HepG2 (cell line): ENCODE data around the gene PTMA. TPM values are rescaled to one million over a fixed set of nuclear protein-coding genes. Genes with fewer than 3 reads are reported as not detected.

ENCODE experiments used
- ATAC-seq: fragments of 200-7000 bp; cut with Tn5 transposase; 3 replicates; pipeline ENCODE4 v1.9.1; 2020; ENCODE audit warnings: mild to moderate bottlenecking, moderate library complexity
- BruUV-seq: library from RNA; stranded (reverse); fragments of 400-500 nt; replicated peaks from 2 replicates; lab custom pipeline; 2021; lab: Mats Ljungman, UMichigan
- CTCF ChIA-PET: fragments of 300-600 bp; formaldehyde crosslinking; extraction: SDS; loops from one replicate; lab custom pipeline; 2021; ENCODE audit warnings: low total read pairs, inconsistent platforms, low intra/inter-chr PET ratio; lab: Yijun Ruan, JAX
- POLR2A ChIA-PET: fragments of 350-600 bp; sonication (Branson Sonifier 250); formaldehyde crosslinking; loops from one replicate; lab custom pipeline; 2020; ENCODE audit warnings: antibody characterized with exemption, inconsistent platforms; lab: Yijun Ruan, JAX
- DNase-seq: peaks from one replicate; pipeline ENCODE4 v3.0.0-alpha.2; 2015; ENCODE audit warnings: low spot score
- FAIRE-seq: peaks from 3 replicates; lab custom pipeline; 2011; peaks lifted over from hg19 to GRCh38; lab: Jason Lieb, UNC
- H2AFZ ChIP-seq: one replicate; pipeline ENCODE4 v1.6.1; 2011; ENCODE audit warnings: low read length, inconsistent platforms
- H3K27ac ChIP-seq: fragments of 300-600 bp; 3 replicates; pipeline ENCODE4 v1.8.0; 2011; ENCODE audit warnings: mixed run types, mild to moderate bottlenecking, mixed read lengths, low read length, inconsistent platforms; ENCODE audit not compliant: insufficient read depth; ENCODE audit errors: extremely low read length
- H3K27me3 ChIP-seq, 2 experiments: fragments of 200-600 bp in 1 of 2; 2 replicates in 1 of 2; 3 replicates in 1 of 2; pipeline versions ENCODE4 v1.6.0 to v1.8.0; 2011; ENCODE audit warnings: low read length in 2 of 2, mild to moderate bottlenecking in 2 of 2, moderate library complexity in 2 of 2, inconsistent platforms in 1 of 2; ENCODE audit not compliant: insufficient read depth in 2 of 2, control insufficient read depth in 1 of 2
- H3K36me3 ChIP-seq, 2 experiments: fragments of 200-600 bp in 1 of 2; replicated peaks in 1 of 2; 2 replicates in 1 of 2; 3 replicates in 1 of 2; pipeline versions ENCODE4 v1.5.1 to v1.8.0; 2011; ENCODE audit warnings: low read length in 2 of 2, inconsistent platforms in 1 of 2; ENCODE audit not compliant: insufficient read depth in 2 of 2, control insufficient read depth in 1 of 2
- H3K4me1 ChIP-seq: 2 replicates; pipeline ENCODE4 v1.5.1; 2012; ENCODE audit warnings: low read length, inconsistent platforms; ENCODE audit not compliant: insufficient read depth
- H3K4me2 ChIP-seq: 2 replicates; pipeline ENCODE4 v1.6.0; 2011; ENCODE audit warnings: low read depth, low read length, inconsistent platforms
- H3K4me3 ChIP-seq, 3 experiments: fragments of 200-600 bp in 1 of 3; sonication (generic), shearing (Covaris generic) in 1 of 3; replicated peaks in 1 of 3; 2 replicates each; pipeline ENCODE4 v1.5.1; 2011 to 2016; ENCODE audit warnings: low read length in 3 of 3, inconsistent platforms in 2 of 3, low read depth in 2 of 3, mild to moderate bottlenecking in 2 of 3, control low read depth in 1 of 3, mixed read lengths in 1 of 3; ENCODE audit not compliant: insufficient read depth in 1 of 3
- H3K79me2 ChIP-seq: one replicate; pipeline ENCODE4 v1.6.1; 2011; ENCODE audit warnings: low read length, inconsistent platforms; ENCODE audit not compliant: insufficient read depth
- H3K9ac ChIP-seq: 2 replicates; pipeline ENCODE4 v1.6.0; 2011; ENCODE audit warnings: mild to moderate bottlenecking, low read depth, low read length, inconsistent platforms; ENCODE audit not compliant: insufficient read depth
- H3K9me3 ChIP-seq: 2 replicates; pipeline ENCODE4 v1.5.1; 2012; ENCODE audit warnings: mild to moderate bottlenecking, low read length
- H4K20me1 ChIP-seq: 2 replicates; pipeline ENCODE4 v1.6.0; 2011; ENCODE audit warnings: inconsistent platforms, mild to moderate bottlenecking, low read length, moderate library complexity; ENCODE audit not compliant: insufficient read depth
- CAMTA2 ChIP-seq: sonication (generic); formaldehyde crosslinking; IDR thresholded peaks from 2 replicates; pipeline ENCODE4 v1.4.0; 2020; ENCODE audit warnings: mild to moderate bottlenecking, missing genetic modification reagents, borderline replicate concordance
- HMG20B ChIP-seq: conservative IDR thresholded peaks from 2 replicates; pipeline ENCODE4 v1.6.1; 2016; ENCODE audit warnings: missing genetic modification reagents, missing compliant biosample characterization
- PTBP1 ChIP-seq: fragments of 200-400 bp; formaldehyde crosslinking; IDR thresholded peaks from 2 replicates; pipeline ENCODE4 v1.6.1; 2018; ENCODE audit warnings: low read length, low read depth; ENCODE audit not compliant: poor library complexity, severe bottlenecking
- REL ChIP-seq: sonication (generic); formaldehyde crosslinking; conservative IDR thresholded peaks from 2 replicates; pipeline ENCODE4 v1.8.0; 2022; ENCODE audit warnings: mild to moderate bottlenecking, missing genetic modification reagents, moderate library complexity
- SIN3B ChIP-seq: fragments of 150-350 bp; IDR thresholded peaks from 2 replicates; pipeline ENCODE4 v1.6.1; 2014; ENCODE audit warnings: low read length
- U2AF2 ChIP-seq: fragments of 200-400 bp; formaldehyde crosslinking; IDR thresholded peaks from 2 replicates; pipeline ENCODE4 v1.6.1; 2017; ENCODE audit warnings: low read depth, mild to moderate bottlenecking, low read length
- ZNF121 ChIP-seq: sonication (generic); formaldehyde crosslinking; IDR thresholded peaks from 2 replicates; pipeline ENCODE4 v1.5.0; 2020; ENCODE audit warnings: mild to moderate bottlenecking, missing genetic modification reagents
- ZNF558 ChIP-seq: sonication (generic); formaldehyde crosslinking; IDR thresholded peaks from 2 replicates; pipeline ENCODE4 v1.9.0; 2022; ENCODE audit warnings: mild to moderate bottlenecking, missing genetic modification reagents, borderline replicate concordance
- ZNF766 ChIP-seq: sonication (generic); formaldehyde crosslinking; IDR thresholded peaks from 2 replicates; pipeline ENCODE4 v1.5.0; 2020; ENCODE audit warnings: missing genetic modification reagents, borderline replicate concordance
- ZNF770 ChIP-seq: sonication (generic); formaldehyde crosslinking; IDR thresholded peaks from 2 replicates; pipeline ENCODE4 v1.5.0; 2020; ENCODE audit warnings: mild to moderate bottlenecking, missing genetic modification reagents
- WGBS: methylation state at CpG from one replicate; pipeline ENCODE4 v1.1.6; 2017; ENCODE audit warnings: low lambda C conversion rate; 5-methylcytosine and 5-hydroxymethylcytosine counted together
- in situ Hi-C: cut with HindIII; loops from 2 replicates; pipeline ENCODE4 v1.10.0; 2017; ENCODE audit warnings: low pct_unique_long_range_greater_than_20kb; ENCODE audit not compliant: extremely low pct_ligation_motif_present
- intact Hi-C: fragments of 100-400 bp; cut with micrococcal nuclease; formaldehyde crosslinking; loops from one replicate; pipeline ENCODE4 v1.10.0; 2022; ENCODE audit not compliant: unreplicated experiment
- polyA plus RNA-seq, 8 experiments: library from polyadenylated mRNA; depleted of rRNA in 3 of 8; stranded (reverse) in 7 of 8; unstranded in 1 of 8; fragments of >200 nt; fragmentation: Illumina TruSeq in 4 of 8; extraction: Trizol in 4 of 8; gene quantifications; 2 replicates each; pipeline versions ENCODE4 v1.2.1 to v1.2.3, GENCODE V29; 2011 to 2016; ENCODE audit warnings: low read depth in 4 of 8, missing spikeins in 1 of 8, mixed read lengths in 1 of 8; ENCODE audit not compliant: insufficient read depth in 1 of 8
- total RNA-seq, 5 experiments: library from RNA; depleted of rRNA; stranded (reverse); fragments of >200 nt; fragmentation: Illumina TruSeq; extraction: Trizol; gene quantifications; 2 replicates each; pipeline ENCODE4 v1.2.3, GENCODE V29; 2016; ENCODE audit warnings: low read depth in 1 of 5

Gene PTMA
- total and polyA plus RNA-seq, 2 of the 13 experiments (the other 11 are each of a cell fraction or from before 2014, with no cell fraction given), result 190 to 1,086 TPM

GRCh38 chr2:231704017-231704416, 4.3 kb upstream of the PTMA start:
- H3K4me1 ChIP-seq, result peaks cover 54% of the 10 kb centered on the region
- intact Hi-C loops, result loop anchor here (10.0 kb wide), 1 partner anchor 659 kb away; no protein-coding TSS in a partner anchor
- no TSS peak for BruUV-seq
- H3K79me2 ChIP-seq, result peaks cover 9% of the 10 kb centered on the region
- TF ChIP-seq PTBP1, result no peak
- TF ChIP-seq ZNF770, result 0 out of 2 replicates have a peak, but pooled peaks have one; percentile 45
- TF ChIP-seq ZNF121 (CRISPR knock-in tag), result peak; percentile 96
- no peak for TF ChIP-seq ZNF766 (CRISPR knock-in tag)
- no peak for TF ChIP-seq ZNF558 (CRISPR knock-in tag)
- no peak for TF ChIP-seq CAMTA2
- TF ChIP-seq SIN3B, result no peak
- no peak for TF ChIP-seq HMG20B (CRISPR knock-in tag)
- no peak for TF ChIP-seq U2AF2
- TF ChIP-seq REL (CRISPR knock-in tag), result no peak
- TF ChIP-seq, all 625 proteins: peak for 2
- POLR2A ChIA-PET, result interaction anchor here (0.9 to 6.5 kb wide), 4 partner anchors 10 to 27 kb away, joined by 3 to 52 read pairs (median 24); no protein-coding TSS in a partner anchor
- Histone ChIP-seq H3K9ac (no peak overlapping the region), H2AFZ (no peak overlapping the region), H3K4me3 (no peak overlapping the region), H3K27me3 (no peaks in the 10 kb centered on the region), H3K27ac (no peak overlapping the region), H3K36me3 (no peaks in the 10 kb centered on the region), H3K4me2 (no peak overlapping the region), H3K9me3 (no peaks in the 10 kb centered on the region), H4K20me1 (no peaks in the 10 kb centered on the region)
- CTCF ChIA-PET, result no interaction called here
- 79% methylated on average over 3 of the region's 3 CpGs for WGBS
- ATAC-seq, result no peak
- DNase-seq, result no peak
- in situ Hi-C loops, result no loop called here
- no peak for FAIRE-seq
